ENCODE data around the gene UXS1.

DNA sequence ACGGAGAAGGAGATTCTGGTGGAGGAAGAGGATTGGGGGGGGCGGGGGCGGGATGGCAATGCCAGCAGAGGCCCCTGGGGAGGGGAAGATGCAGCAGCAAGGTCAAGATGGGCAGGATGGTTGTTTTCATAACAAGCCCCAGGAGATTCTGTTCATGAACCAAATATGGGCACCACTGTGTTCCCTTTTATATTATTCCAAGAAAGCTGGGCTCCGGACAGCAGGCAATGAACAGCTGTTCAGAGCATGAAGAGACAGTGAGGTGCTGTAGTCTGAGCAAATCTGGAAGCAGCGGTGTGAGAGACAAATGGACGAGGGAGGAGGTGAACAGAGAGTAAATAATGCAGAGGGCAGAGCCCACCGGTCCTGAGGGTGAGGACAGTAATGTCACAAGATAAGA lies 20.0 kb downstream of the UXS1 start:
- TF ChIP-seq POLR2A (IDR thresholded peaks at IDR 0.05; ENCODE audit: low read length) (no peak), GATA1 (IDR thresholded peaks at IDR 0.05; ENCODE audit: low read depth, low read length) (no peak)
